ENCODE measurements around the gene LYPD6.

The LYPD6 gene

GRCh38 chr2:149339324-149339723 is 8.9 kb downstream of the LYPD6 start (continued):
- TF ChIP-seq TSHZ2 (CRISPR knock-in tag; IDR thresholded peaks at IDR 0.05), result no peak
- no peak for TF ChIP-seq PPARA (CRISPR knock-in tag; IDR thresholded peaks at IDR 0.05; ENCODE audit: borderline replicate concordance)
- no peak for TF ChIP-seq POU6F1 (CRISPR knock-in tag; IDR thresholded peaks at IDR 0.05; ENCODE audit: borderline replicate concordance, low read depth)
- no peak for TF ChIP-seq ESRRG (CRISPR knock-in tag; IDR thresholded peaks at IDR 0.05)

- TF ChIP-seq ARNTL (CRISPR knock-in tag; IDR thresholded peaks at IDR 0.05; ENCODE audit: borderline replicate concordance, low read depth) (no peak), ZNF565 (CRISPR knock-in tag; conservative IDR thresholded peaks at IDR 0.05; ENCODE audit: low read depth) (no peak), TOX (CRISPR knock-in tag; IDR thresholded peaks at IDR 0.05; ENCODE audit: borderline replicate concordance) (no peak), ESRRG (CRISPR knock-in tag; IDR thresholded peaks at IDR 0.05) (no peak), TSHZ2 (CRISPR knock-in tag; IDR thresholded peaks at IDR 0.05) (no peak), TCF4 (CRISPR knock-in tag; IDR thresholded peaks at IDR 0.05; ENCODE audit: borderline replicate concordance) (no peak), CSRNP3 (CRISPR knock-in tag; IDR thresholded peaks at IDR 0.05) (no peak), GLIS3 (CRISPR knock-in tag; IDR thresholded peaks at IDR 0.05) (no peak), PPARA (CRISPR knock-in tag; IDR thresholded peaks at IDR 0.05; ENCODE audit: borderline replicate concordance) (no peak), ZFP30 (CRISPR knock-in tag; IDR thresholded peaks at IDR 0.05) (no peak), CREB5 (CRISPR knock-in tag; IDR thresholded peaks at IDR 0.05; ENCODE audit: low read depth) (no peak), POU6F1 (CRISPR knock-in tag; IDR thresholded peaks at IDR 0.05; ENCODE audit: borderline replicate concordance, low read depth) (no peak), SNAI2 (CRISPR knock-in tag; IDR thresholded peaks at IDR 0.05) (no peak), ZFP3 (CRISPR knock-in tag; IDR thresholded peaks at IDR 0.05) (no peak)
- no peak for ATAC-seq
These were observed 12.1 kb downstream of the LYPD6 start for GRCh38 chr2:149342509-149342908.

GRCh38 chr2:149344105-149344504 is 13.7 kb downstream of the LYPD6 start:
- TF ChIP-seq CREB5 (CRISPR knock-in tag; IDR thresholded peaks at IDR 0.05; ENCODE audit: low read depth), result no peak
- no peak for ATAC-seq

Measured in SK-N-SH treated with all-trans-retinoic acid at 6 μM for 48 hours (cell line).